Fibroblast of villous mesenchyme (primary cell): ENCODE measurements around the gene HES2. TPM values are rescaled to one million over a fixed set of nuclear protein-coding genes. Genes with fewer than 3 reads are reported as not detected.
A peak's percentile ranks its signal among the peaks of the same experiment; 100 is the strongest.
"Not testable (repeated sequence)": the region's sequence is repeated elsewhere in the genome, so short reads cannot be mapped to it uniquely, and the experiment has no call there.

Experiments used
- DNase-seq: peaks from one replicate; pipeline ENCODE4 v3.0.0-alpha.2; 2010; ENCODE audit warnings: low read depth
- H3K4me3 ChIP-seq: 2 replicates; pipeline ENCODE4 v1.5.1; 2011; ENCODE audit warnings: low read depth, mild to moderate bottlenecking, low read length
- CTCF ChIP-seq: IDR thresholded peaks from 2 replicates; pipeline ENCODE4 v1.5.1; 2012; ENCODE audit warnings: low read depth, mild to moderate bottlenecking, low read length; ENCODE audit not compliant: insufficient read depth
- total RNA-seq: library from RNA; depleted of rRNA; stranded (reverse); fragments of >200 nt; gene quantifications from 2 replicates; pipeline ENCODE4 v1.2.3, GENCODE V29; 2012

The HES2 gene
- total RNA-seq, 1 donor = 0.43 TPM

- H3K4me3 ChIP-seq = no peak overlapping the region
- DNase-seq = peak; percentile 17
These were observed 41.4 kb upstream of the HES2 start for GRCh38 chr1:6461051-6461530.

GRCh38 chr1:6460301-6461050 is 40.8 kb upstream of the HES2 start:
- peak overlapping the region; percentile 21 for H3K4me3 ChIP-seq
- no peak for TF ChIP-seq CTCF
- DNase-seq = peak; percentile 14

More at GRCh38 chr1:6461051-6461530, 41.4 kb upstream of the HES2 start:
- no peak for TF ChIP-seq CTCF

DNA sequence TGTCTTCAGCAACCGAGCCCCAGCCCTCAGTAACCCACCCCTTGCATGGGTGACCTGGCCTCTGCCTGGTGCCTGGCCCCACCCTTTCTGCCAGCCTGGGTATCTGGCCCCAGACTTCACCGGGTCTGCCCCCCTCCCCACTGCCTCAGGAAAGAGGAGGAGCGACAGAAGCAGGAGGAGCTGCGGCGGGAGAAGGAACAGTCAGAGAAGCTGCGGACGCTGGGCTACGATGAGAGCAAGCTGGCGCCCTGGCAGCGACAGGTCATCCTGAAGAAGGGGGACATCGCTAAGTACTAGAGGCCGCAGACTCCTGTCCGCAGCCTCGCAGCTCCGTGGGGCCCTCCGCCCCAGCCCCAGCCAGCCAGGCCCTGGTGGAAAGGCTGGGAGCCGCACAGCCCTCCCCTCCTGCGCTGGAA is 40.1 kb upstream of the HES2 start:
- H3K4me3 ChIP-seq = no peak overlapping the region
- TF ChIP-seq CTCF = no peak
- no peak for DNase-seq

- no peak for DNase-seq
- no peak overlapping the region for H3K4me3 ChIP-seq
- TF ChIP-seq CTCF = no peak
These were observed 37.2 kb upstream of the HES2 start for GRCh38 chr1:6456800-6457466.

- DNase-seq = not testable (repeated sequence)
These were observed 36.2 kb upstream of the HES2 start for GRCh38 chr1:6455752-6456520.

GRCh38 chr1:6454856-6455751 is 35.4 kb upstream of the HES2 start:
- DNase-seq = no peak
- no peak overlapping the region for H3K4me3 ChIP-seq
- no peak for TF ChIP-seq CTCF

More at GRCh38 chr1:6455752-6456520, 36.2 kb upstream of the HES2 start:
- H3K4me3 ChIP-seq = not testable (repeated sequence)

DNA sequence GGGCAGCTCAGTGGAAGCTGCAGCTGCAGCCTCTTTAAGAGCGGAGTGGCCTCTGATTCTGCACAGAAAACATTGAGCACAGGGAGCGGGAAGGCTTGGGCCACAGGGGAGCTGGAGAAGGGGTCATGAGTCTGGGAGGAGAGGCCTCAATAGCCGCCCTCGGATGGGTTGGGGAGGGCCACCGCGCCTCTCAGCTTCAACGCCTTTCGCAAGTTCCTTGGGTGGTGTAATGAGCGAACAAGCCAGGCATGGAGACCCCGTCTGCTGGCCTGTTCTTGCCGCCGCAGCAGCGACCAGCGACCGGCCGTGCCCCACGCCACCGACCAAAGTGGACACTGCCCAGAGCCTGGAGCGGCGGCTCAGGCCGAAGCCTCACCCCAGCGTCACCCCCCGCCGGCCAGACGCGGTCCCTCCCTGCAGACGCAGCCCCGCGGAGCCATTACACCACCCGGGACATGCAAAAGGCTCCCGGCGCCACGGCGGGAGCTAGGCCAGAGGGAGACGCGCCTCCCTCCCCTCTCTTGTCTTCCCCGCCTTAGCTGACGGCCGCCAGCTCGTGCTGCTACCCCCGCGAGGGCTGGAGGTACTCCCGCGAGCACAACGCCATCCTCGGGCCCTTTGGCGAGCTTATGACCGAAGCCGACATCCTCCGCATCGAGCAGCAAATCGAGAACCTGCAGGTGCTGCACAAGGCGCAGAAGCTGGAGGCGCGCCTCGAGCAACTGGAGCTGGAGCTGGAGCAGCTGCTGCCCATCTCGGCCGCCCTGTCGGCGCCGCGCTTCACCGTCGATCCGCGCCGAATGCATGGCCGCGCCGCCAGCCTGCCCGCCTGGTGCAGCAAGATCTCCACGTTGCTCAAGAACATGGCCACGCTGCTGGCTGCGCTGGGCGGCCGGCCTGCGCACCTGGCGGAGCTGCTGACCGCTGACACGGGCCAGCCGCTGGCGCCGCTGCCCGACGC is 34.5 kb upstream of the HES2 start:
- peak; percentile 6 for DNase-seq
- not testable (repeated sequence) for H3K4me3 ChIP-seq
